ENCODE measurements around the gene MICU2.

MICU2 gene

DNA sequence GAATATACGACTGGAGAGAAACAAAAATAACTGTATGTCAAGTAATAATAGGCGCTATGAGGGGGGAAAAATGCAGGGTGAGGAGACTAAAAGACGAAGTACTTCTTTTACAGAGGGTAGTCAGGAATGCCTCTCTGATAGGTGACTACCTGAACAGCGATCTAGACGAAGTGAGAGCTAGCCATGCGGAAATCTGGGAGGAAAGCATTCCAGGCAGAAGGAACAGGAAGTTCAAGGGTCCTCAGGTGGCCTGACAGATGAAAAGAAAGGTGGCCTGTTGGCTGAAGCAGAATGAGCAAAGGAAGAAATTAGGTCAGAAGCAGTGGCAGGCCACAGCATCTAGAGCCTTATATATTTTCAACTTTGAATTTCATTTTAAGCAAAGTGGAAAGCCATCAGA is 158.2 kb downstream of the MICU2 start:
- TF ChIP-seq, protein P1, sequence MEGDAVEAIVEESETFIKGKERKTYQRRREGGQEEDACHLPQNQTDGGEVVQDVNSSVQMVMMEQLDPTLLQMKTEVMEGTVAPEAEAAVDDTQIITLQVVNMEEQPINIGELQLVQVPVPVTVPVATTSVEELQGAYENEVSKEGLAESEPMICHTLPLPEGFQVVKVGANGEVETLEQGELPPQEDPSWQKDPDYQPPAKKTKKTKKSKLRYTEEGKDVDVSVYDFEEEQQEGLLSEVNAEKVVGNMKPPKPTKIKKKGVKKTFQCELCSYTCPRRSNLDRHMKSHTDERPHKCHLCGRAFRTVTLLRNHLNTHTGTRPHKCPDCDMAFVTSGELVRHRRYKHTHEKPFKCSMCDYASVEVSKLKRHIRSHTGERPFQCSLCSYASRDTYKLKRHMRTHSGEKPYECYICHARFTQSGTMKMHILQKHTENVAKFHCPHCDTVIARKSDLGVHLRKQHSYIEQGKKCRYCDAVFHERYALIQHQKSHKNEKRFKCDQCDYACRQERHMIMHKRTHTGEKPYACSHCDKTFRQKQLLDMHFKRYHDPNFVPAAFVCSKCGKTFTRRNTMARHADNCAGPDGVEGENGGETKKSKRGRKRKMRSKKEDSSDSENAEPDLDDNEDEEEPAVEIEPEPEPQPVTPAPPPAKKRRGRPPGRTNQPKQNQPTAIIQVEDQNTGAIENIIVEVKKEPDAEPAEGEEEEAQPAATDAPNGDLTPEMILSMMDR (conservative IDR thresholded peaks at IDR 0.05; ENCODE audit: low read depth, low read length): no peak
- no peaks in the 10 kb centered on the region; the same call in 1 of the 2 replicates for H3K79me2 ChIP-seq (ENCODE audit: insufficient read depth, low read depth)

GRCh38 chr13:21443171-21443570 is 160.8 kb downstream of the MICU2 start:
- Histone ChIP-seq H3K36me3 (ENCODE audit: insufficient read depth) (no peaks in the 10 kb centered on the region), H3K27me3 (ENCODE audit: insufficient read depth, low read depth) (no peaks in the 10 kb centered on the region), H3K27ac (no peak overlapping the region), H3K79me2 (ENCODE audit: insufficient read depth, low read depth) (no peaks in the 10 kb centered on the region), H3K4me2 (no peak overlapping the region), H4K20me1 (ENCODE audit: insufficient read depth) (no peaks in the 10 kb centered on the region), H2AFZ (ENCODE audit: low read depth) (no peak overlapping the region), H3K9ac (no peak overlapping the region), H3K4me1 (ENCODE audit: low read depth, poor library complexity, severe bottlenecking) (no peaks in the 10 kb centered on the region), H3K4me3 (IDR thresholded peaks at IDR 0.05; ENCODE audit: insufficient read depth, low read depth, low read length) (no peak overlapping the region)
- TF ChIP-seq, protein P1 (conservative IDR thresholded peaks at IDR 0.05; ENCODE audit: low read depth, low read length): no peak

More for the DNA sequence above, 158.2 kb downstream of the MICU2 start:
- Histone ChIP-seq H4K20me1 (ENCODE audit: insufficient read depth) (no peaks in the 10 kb centered on the region), H3K36me3 (ENCODE audit: insufficient read depth) (no peaks in the 10 kb centered on the region), H3K9ac (no peak overlapping the region), H3K4me2 (no peak overlapping the region), H3K27ac (no peak overlapping the region), H3K4me3 (IDR thresholded peaks at IDR 0.05; ENCODE audit: insufficient read depth, low read depth, low read length) (no peak overlapping the region), H3K27me3 (ENCODE audit: insufficient read depth, low read depth) (no peaks in the 10 kb centered on the region), H3K4me1 (ENCODE audit: low read depth, poor library complexity, severe bottlenecking) (no peaks in the 10 kb centered on the region), H2AFZ (ENCODE audit: low read depth) (no peak overlapping the region)

All from KMS-11 (cell line).